Measurements from ENCODE around the gene ZNF329. TPM values are rescaled to one million over a fixed set of nuclear protein-coding genes. Genes with fewer than 3 reads are reported as not detected.

Gene ZNF329
- total and polyA plus RNA-seq, 2 of the 8 experiments (the other 6 are each of a cell fraction or from before 2014, with no cell fraction given) = 5.8 to 11.2 TPM

DNA sequence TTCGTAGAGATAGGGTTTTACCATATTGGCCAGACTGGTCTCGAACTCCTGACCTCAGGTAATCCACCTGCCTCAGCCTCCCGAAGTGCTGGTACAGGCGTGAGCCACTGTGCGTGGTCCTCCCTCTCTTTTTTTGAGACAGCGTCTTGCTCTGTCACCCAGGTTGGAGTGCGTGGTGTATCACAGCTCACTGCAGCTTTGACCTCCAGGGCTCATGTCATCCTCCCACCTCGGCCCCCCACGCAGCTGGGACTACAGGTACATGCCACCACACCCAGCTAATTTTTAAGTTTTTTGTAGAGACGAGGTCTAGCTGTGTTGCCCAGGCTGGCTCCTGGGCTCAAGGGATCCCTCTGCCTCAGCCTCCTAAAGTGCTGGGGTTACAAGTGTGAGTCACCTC lies 70.8 kb downstream of the ZNF329 start:
- no peak overlapping the region for H3K23ac ChIP-seq (ENCODE audit: insufficient read length)

More for the DNA sequence above, 70.8 kb downstream of the ZNF329 start:
- Histone ChIP-seq H2BK12ac (ENCODE audit: low read depth, low read length) (no peak overlapping the region), H3K4me3 (ENCODE audit: extremely low read depth in 1 of 4, insufficient read depth in 2 of 4, low read depth in 3 of 4, low read length in 4 of 4) (no peak overlapping the region), H2BK20ac (ENCODE audit: low read length) (no peak overlapping the region), H3K18ac (ENCODE audit: extremely low read depth, low read length) (no peak overlapping the region), H2AK5ac (ENCODE audit: low read depth, low read length) (no peak overlapping the region), H4K91ac (replicated peaks; ENCODE audit: insufficient read length, low read length) (no peak overlapping the region), H3K4me1 (replicated peaks in 1 of 4; ENCODE audit: control insufficient read depth in 3 of 4, insufficient read depth in 4 of 4, low read length in 3 of 4) (no peaks in the 10 kb centered on the region), H2AFZ (ENCODE audit: low read length) (no peak overlapping the region), H3K27me3 (replicated peaks in 1 of 4; ENCODE audit: control insufficient read depth in 3 of 4, extremely low read depth in 1 of 4, insufficient read depth in 3 of 4, low read length in 3 of 4) (no peaks in the 10 kb centered on the region), H2BK15ac (ENCODE audit: low read length) (no peak overlapping the region), H3K23me2 (ENCODE audit: low read depth, low read length) (no peaks in the 10 kb centered on the region), H2BK5ac (ENCODE audit: low read depth, low read length) (no peak overlapping the region), H3K36me3 (ENCODE audit: control insufficient read depth in 2 of 4, insufficient read depth in 4 of 4, low read length in 3 of 4) (peaks cover 0 to 9% (median 5%) of the 10 kb centered on the region in 4 experiments; a peak in 2 of 8 replicates), H4K5ac (ENCODE audit: insufficient read length, low read depth, low read length) (no peak overlapping the region), H3K4ac (replicated peaks; ENCODE audit: insufficient read length, low read depth, low read length) (no peak overlapping the region), H3K9me3 (ENCODE audit: insufficient read depth in 2 of 2, low read depth in 1 of 2, low read length in 1 of 2) (peaks cover 0 to 8% of the 10 kb centered on the region in 2 experiments; a peak in 2 of 4 replicates), H2BK120ac (replicated peaks; ENCODE audit: low read depth, low read length) (no peak overlapping the region), H3K9ac (replicated peaks in 1 of 4; ENCODE audit: extremely low read depth in 1 of 4, low read depth in 3 of 4, low read length in 3 of 4) (no peak overlapping the region), H4K8ac (ENCODE audit: extremely low read depth, insufficient read depth, low read length) (no peak overlapping the region; the same call in 1 of the 2 replicates), H3K4me2 (ENCODE audit: insufficient read depth in 1 of 2, low read depth in 2 of 2, low read length in 2 of 2) (no peak overlapping the region), H3K79me1 (ENCODE audit: low read depth, low read length) (no peaks in the 10 kb centered on the region), H3K27ac (ENCODE audit: low read depth, low read length) (no peak overlapping the region), H3K14ac (ENCODE audit: insufficient read length) (no peak overlapping the region), H4K20me1 (replicated peaks in 1 of 2; ENCODE audit: control insufficient read depth in 1 of 2, insufficient read depth in 2 of 2, low read length in 2 of 2) (no peaks in the 10 kb centered on the region), H3K79me2 (ENCODE audit: control insufficient read depth in 1 of 2, insufficient read depth in 2 of 2, low read length in 2 of 2) (no peaks in the 10 kb centered on the region), H3K56ac (replicated peaks; ENCODE audit: insufficient read length, low read depth, low read length) (no peak overlapping the region)
- TF ChIP-seq BACH1 (IDR thresholded peaks at IDR 0.05; ENCODE audit: low read length) (no peak), POLR2AphosphoS5 (IDR thresholded peaks at IDR 0.05; ENCODE audit: low read depth, low read length) (no peak), SIX5 (IDR thresholded peaks at IDR 0.05; ENCODE audit: low read depth, low read length) (no peak), ASH2L (IDR thresholded peaks at IDR 0.05; ENCODE audit: low read length) (no peak), YY1 (IDR thresholded peaks at IDR 0.05; ENCODE audit: low read depth, low read length) (no peak), NANOG (IDR thresholded peaks at IDR 0.05; ENCODE audit: insufficient read depth, low read depth, low read length, poor library complexity, severe bottlenecking) (no peak), TEAD4 (IDR thresholded peaks at IDR 0.05; ENCODE audit: low read depth, low read length) (no peak), CHD1 (IDR thresholded peaks at IDR 0.05; ENCODE audit: low read depth, low read length) (no peak), JUND (IDR thresholded peaks at IDR 0.05; ENCODE audit: low read length) (no peak)
- 87% methylated on average over 10 of the region's 10 CpGs; no CpG with 5 or more reads in 1 of the 2 experiments for WGBS, 2 experiments (ENCODE audit: extremely low coverage in 1 of 2, insufficient coverage in 1 of 2, insufficient read length in 1 of 2, insufficient replicate concordance in 2 of 2, low coverage in 1 of 2, low lambda C conversion rate in 2 of 2, missing lambda C conversion rate in 1 of 2)
- FAIRE-seq (no peak), DNase-seq (ENCODE audit: low read depth in 1 of 2, low spot score in 2 of 2) (no peak)
- ChIA-PET CTCF (ENCODE audit: partially characterized antibody) (interaction anchor here (0.9 to 2.0 kb wide), 5 partner anchors 12 to 58 kb away, joined by 3 to 6 read pairs (median 3); no protein-coding TSS in a partner anchor), POLR2A (ENCODE audit: partially characterized antibody) (interaction anchor here (0.7 to 2.3 kb wide), 8 partner anchors 10 to 76 kb away, joined by 3 to 10 read pairs (median 4); partner anchors contain the start of gene ZNF135)
